ENCODE data around the gene NF1. TPM values are rescaled to one million over a fixed set of nuclear protein-coding genes. Genes with fewer than 3 reads are reported as not detected.

NF1 gene
- total RNA-seq, 1 experiment from 2014 or later = 60.2 TPM

DNA sequence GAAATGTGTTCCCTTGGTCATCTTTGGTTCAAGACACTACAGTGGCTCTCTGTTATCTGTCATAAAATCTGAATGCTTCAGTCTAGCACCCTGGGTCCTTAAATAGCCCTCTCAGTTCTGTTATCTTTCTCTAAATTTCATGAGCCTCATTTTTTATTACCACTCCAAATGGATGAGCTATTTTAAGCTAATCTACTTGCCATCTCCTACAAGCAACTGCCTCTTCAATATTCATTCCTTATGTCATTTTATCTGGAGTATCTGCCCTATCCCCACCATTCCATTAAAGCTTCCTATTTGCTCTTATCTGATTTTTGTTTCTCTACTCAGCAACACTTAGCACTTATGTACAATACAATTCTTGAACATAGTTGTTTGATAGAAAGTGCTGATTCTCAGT lies 254.7 kb downstream of the NF1 start:
- intact Hi-C loops (cut with micrococcal nuclease) = no loop called here
- Mint-ChIP-seq H3K36me3 (ENCODE audit: insufficient read depth, unreplicated experiment) (peaks cover 52% of the 10 kb centered on the region), H3K9me3 (ENCODE audit: unreplicated experiment) (no peaks in the 10 kb centered on the region), H3K4me3 (ENCODE audit: unreplicated experiment) (no peak overlapping the region), H3K4me1 (ENCODE audit: insufficient read depth, unreplicated experiment) (no peaks in the 10 kb centered on the region), H3K27me3 (ENCODE audit: insufficient read depth, unreplicated experiment) (no peaks in the 10 kb centered on the region), H3K27ac (ENCODE audit: low read depth, unreplicated experiment) (no peak overlapping the region)
- POLR2A ChIA-PET = interaction anchor here (0.6 kb wide), 1 partner anchor 36 kb away, joined by 3 read pairs; the partner anchor contains the start of gene EVI2B
- DNase-seq (ENCODE audit: unreplicated experiment) = no peak
- CTCF ChIA-PET = no interaction called here
- TF ChIP-seq CTCF (IDR thresholded peaks at IDR 0.05; ENCODE audit: unreplicated experiment) = no peak
- no TSS peak for BruUV-seq (replicated peaks)

GRCh38 chr17:31355935-31356334 lies 261.2 kb downstream of the NF1 start:
- no peaks in the 10 kb centered on the region for H3K9me3 Mint-ChIP-seq (ENCODE audit: unreplicated experiment)
- CTCF ChIA-PET = interaction anchor here (0.6 to 1.0 kb wide), 2 partner anchors 11 to 16 kb away, joined by 3 to 4 read pairs; no protein-coding TSS in a partner anchor
- no TSS peak for BruUV-seq (replicated peaks)
- H3K27me3 Mint-ChIP-seq (ENCODE audit: insufficient read depth, unreplicated experiment) = no peaks in the 10 kb centered on the region
- H3K4me3 Mint-ChIP-seq (ENCODE audit: unreplicated experiment) = no peak overlapping the region
- intact Hi-C loops (cut with micrococcal nuclease) = no loop called here
- TF ChIP-seq CTCF (IDR thresholded peaks at IDR 0.05; ENCODE audit: unreplicated experiment) = no peak
- peaks cover 82% of the 10 kb centered on the region for H3K36me3 Mint-ChIP-seq (ENCODE audit: insufficient read depth, unreplicated experiment)
- POLR2A ChIA-PET = interaction anchor here (0.7 to 1.2 kb wide), 2 partner anchors 15 to 121 kb away, joined by 3 read pairs; no protein-coding TSS in a partner anchor
- no peaks in the 10 kb centered on the region for H3K4me1 Mint-ChIP-seq (ENCODE audit: insufficient read depth, unreplicated experiment)
- DNase-seq (ENCODE audit: unreplicated experiment) = no peak
- H3K27ac Mint-ChIP-seq (ENCODE audit: low read depth, unreplicated experiment) = no peak overlapping the region

GRCh38 chr17:31357091-31357490 lies 262.3 kb downstream of the NF1 start:
- no peaks in the 10 kb centered on the region for H3K9me3 Mint-ChIP-seq (ENCODE audit: unreplicated experiment)
- no peak for DNase-seq (ENCODE audit: unreplicated experiment)
- H3K27ac Mint-ChIP-seq (ENCODE audit: low read depth, unreplicated experiment) = no peak overlapping the region
- peaks cover 85% of the 10 kb centered on the region for H3K36me3 Mint-ChIP-seq (ENCODE audit: insufficient read depth, unreplicated experiment)
- ChIA-PET CTCF (no interaction called here), POLR2A (interaction anchor here (0.8 kb wide), 1 partner anchor 260 kb away, joined by 3 read pairs; no protein-coding TSS in a partner anchor)
- TF ChIP-seq CTCF (IDR thresholded peaks at IDR 0.05; ENCODE audit: unreplicated experiment) = no peak
- no peak overlapping the region for H3K4me3 Mint-ChIP-seq (ENCODE audit: unreplicated experiment)
- H3K27me3 Mint-ChIP-seq (ENCODE audit: insufficient read depth, unreplicated experiment) = no peaks in the 10 kb centered on the region
- BruUV-seq (replicated peaks) = no TSS peak
- intact Hi-C loops (cut with micrococcal nuclease) = no loop called here
- H3K4me1 Mint-ChIP-seq (ENCODE audit: insufficient read depth, unreplicated experiment) = no peaks in the 10 kb centered on the region

- BruUV-seq (replicated peaks) = no TSS peak
- ChIA-PET POLR2A (interaction anchor here (0.8 kb wide), 1 partner anchor 261 kb away, joined by 3 read pairs; no protein-coding TSS in a partner anchor), CTCF (no interaction called here)
- TF ChIP-seq CTCF (IDR thresholded peaks at IDR 0.05; ENCODE audit: unreplicated experiment) = no peak
- Mint-ChIP-seq H3K36me3 (ENCODE audit: insufficient read depth, unreplicated experiment) (peaks cover 86% of the 10 kb centered on the region), H3K4me3 (ENCODE audit: unreplicated experiment) (no peak overlapping the region), H3K27me3 (ENCODE audit: insufficient read depth, unreplicated experiment) (no peaks in the 10 kb centered on the region), H3K9me3 (ENCODE audit: unreplicated experiment) (no peaks in the 10 kb centered on the region), H3K4me1 (ENCODE audit: insufficient read depth, unreplicated experiment) (no peaks in the 10 kb centered on the region), H3K27ac (ENCODE audit: low read depth, unreplicated experiment) (no peak overlapping the region)
- peak; percentile 14 for DNase-seq (ENCODE audit: unreplicated experiment)
- intact Hi-C loops (cut with micrococcal nuclease) = no loop called here
Measured at GRCh38 chr17:31357839-31358394, 263.1 kb downstream of the NF1 start.

Data from MCF 10A (cell line).